ENCODE measurements around the gene STAMBP.
"Not testable (repeated sequence)": the region's sequence is repeated elsewhere in the genome, so short reads cannot be mapped to it uniquely, and the experiment has no call there.

STAMBP gene

DNA sequence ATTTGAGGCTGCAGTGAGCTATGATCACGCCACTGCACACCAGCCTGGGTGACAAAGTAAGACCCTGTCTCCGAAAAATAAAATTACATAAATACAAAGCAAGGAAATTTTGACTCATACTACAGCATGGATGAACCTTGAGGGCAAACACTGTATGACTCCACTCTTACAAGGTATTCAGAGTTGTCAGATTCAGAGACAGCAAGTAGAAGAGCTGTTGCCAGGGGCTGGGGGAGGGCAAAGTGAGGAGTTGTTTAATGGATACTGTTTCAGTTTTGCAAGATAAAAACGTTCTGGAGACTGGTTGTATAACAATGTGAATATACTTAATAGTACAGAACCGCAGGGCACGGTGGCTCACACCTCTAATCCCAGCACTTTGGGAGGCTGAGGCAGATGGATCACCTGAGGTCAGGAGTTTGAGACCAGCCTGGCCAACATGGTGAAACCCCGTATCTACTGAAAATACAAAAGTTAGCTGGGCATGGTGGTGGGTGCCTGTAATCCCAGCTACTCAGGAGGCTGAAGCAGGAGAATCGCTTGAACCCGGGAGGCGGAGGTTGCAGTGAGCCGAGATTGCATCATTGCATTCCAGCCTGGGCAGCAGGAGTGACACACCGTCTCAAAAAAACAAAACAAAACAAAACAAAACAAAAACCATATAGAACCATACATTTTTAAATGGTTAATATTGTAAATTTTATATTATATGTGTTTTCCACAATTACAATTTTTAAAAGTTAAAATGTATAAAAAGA, 59.0 kb downstream of the STAMBP start:
- not testable (repeated sequence) for DNase-seq (ENCODE audit: low read depth)

DNA sequence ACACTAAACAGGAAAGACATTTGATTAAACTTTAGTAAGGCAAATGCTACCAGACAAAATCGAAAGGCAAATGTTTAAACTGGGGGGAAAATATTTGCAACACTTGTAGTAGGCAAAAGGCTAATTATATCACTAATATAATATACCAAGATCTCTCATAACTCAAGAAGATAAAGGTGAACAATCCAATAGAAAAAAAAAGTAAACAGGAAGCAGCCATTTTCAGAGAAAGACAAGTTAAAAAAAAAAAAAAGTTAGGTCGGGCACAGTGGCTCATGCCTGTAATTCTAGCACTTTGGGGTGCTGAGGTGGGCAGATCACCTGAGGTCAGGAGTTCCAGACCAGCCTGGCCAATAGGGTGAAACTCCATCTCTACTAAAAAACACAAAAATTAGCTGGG, 59.6 kb downstream of the STAMBP start:
- DNase-seq (ENCODE audit: low read depth), result no peak

DNA sequence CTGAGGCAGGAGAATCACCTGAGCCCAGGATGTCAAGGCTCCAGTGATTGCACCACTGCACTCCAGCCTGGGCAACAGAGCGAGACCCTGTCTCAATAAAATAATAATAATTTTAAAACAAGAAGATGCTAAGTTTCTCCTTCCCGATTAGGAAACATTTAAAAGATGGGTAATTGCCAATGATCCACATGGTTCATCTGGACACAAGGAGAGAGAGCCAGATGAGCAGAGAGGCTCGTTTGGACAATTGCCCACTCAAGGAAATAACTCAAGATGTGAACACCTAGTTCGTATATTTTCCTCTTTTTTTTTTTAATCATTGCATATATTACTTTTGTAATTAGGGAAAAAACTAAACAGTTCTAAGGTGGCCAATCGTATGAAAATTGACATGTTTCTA, 60.4 kb downstream of the STAMBP start:
- no peak for DNase-seq (ENCODE audit: low read depth)

DNA sequence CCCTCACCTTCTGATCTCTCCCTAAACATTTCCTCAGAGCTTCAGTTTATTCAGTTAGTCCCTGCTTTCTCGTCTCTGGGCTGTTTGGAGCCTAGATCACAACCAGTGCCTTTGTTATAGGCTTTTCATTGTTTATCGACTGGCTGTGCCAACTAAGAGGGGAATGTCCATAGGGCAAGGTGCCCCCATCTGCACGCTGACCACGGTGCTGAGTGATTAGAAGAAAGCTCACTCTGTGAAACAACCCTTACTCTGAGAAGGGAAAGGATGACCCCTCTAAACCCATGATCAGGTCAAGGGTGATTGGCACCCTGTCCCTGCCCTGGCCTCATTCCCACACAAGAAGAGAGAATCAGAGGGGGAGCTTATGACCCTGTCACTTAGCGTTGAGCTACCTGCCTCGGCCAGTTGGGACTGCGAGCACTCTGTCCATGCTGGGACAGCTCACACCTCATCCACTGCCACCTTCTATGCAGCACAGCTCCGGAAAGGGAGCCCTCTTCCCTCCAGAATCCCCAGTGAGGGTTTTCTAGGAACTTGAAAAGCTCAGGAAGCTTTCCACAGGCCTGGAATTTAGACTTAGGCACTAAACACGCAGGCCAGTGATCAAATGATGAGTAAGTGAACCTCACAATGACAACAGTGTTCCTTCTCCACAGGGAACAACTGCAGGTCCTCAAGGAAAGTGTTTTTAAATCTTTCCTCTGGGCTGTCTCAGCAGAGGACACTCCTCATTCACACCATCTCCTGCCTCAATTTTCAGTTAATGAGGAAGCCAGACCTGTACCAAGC, 61.7 kb downstream of the STAMBP start:
- no peak for DNase-seq (ENCODE audit: low read depth)

DNA sequence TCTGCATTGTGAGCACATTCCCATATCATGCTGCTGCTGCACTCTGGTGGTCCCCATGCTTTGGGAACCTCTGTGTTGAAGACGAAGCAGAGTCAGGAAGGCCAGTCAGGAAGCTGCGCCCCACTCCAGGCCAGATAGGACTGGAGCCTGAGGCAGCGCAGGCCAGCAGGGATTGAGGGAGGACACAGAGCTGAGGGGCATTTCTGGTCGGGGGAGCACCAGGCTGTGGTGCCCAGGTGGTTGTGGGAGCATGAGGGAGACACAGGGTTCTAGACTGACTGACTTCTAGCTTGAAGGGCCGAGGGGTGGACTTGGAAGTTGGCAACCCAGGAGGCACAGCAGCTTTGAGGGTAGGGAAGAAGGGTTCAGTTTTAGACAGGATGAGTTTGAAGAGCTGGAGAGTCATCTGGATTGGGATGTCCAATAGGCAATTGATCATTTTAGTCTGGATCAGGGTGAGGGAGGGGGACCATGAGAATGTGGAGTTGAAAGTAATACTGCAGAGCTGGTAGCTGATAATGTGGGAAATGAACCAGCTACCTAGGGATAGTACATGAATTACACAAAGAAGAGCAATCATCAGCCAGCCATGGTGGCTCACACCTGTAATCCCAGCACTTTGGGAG, 62.6 kb downstream of the STAMBP start:
- DNase-seq (ENCODE audit: low read depth), result no peak

DNA sequence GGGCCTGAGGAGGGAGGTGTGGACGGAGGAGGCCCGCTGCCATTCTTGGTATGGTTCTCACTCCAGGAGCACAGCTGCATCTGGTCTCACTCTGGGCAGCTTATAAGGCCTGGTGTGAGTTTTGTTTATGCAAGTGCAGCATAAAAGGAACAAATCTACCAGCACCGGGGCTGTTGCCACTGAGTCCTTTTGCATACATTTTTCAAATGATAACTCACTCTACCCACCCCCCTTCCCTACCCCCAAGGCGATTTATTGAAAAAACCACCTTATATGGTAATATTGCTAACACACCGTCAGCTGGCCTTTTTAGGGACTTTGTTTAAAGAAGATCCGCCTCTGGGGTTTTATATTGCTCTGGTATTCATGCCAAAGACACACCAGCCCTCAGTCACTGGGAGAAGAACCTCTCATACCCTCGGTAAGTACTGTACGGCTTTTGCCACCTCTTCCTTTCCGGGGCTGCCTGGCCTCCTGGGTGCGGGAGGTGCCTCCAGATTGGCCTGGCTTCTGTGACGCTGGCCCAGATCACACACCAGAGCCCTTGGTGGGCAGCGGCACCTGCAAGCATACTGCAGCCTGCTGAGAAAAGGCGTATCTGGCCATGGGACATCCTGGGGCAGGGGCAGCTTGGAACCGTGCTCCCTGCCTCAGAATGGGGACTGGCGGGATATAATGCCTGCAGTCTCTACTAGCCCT, 64.0 kb downstream of the STAMBP start, which contains the start of gene ACTG2:
ACTG2 (plus strand) TSS at position 378 of the 699 bp plus-strand sequence. CDS start 8,304 bp downstream, outside the sequence.
- DNase-seq (ENCODE audit: low read depth), result no peak

DNA sequence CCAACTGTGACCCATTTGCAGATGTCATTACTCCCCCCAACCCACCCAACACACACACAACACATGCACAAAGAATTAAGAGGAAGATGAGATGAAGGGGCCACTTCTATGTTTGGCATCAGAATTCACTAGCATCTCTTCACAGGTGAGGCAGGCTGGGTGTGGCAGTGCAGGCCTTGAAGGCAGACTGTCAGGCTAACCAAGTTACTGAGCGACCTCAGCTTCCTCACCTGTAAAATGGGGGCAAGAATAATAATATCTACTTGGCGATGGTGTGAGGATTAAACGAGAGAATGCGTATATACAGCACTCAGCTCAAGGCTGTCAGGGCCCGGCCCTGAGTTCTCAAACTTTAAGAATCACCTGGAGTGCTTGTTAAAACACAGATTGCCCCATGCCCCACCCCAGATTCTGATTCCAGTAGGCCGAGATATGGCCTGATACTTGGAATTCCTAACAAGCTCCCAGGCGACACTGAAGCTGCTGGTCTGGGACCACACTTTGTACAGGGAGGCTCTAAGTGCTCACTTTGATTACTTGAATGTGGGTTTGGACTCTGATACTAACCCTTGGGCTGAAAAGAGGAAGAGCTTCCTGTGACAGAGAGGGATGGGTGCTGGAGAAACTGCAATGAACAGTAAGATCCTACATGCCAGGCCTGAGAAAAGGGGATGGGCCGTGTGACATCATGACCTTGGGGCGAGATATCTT, 65.2 kb downstream of the STAMBP start:
- DNase-seq (ENCODE audit: low read depth), result no peak

DNA sequence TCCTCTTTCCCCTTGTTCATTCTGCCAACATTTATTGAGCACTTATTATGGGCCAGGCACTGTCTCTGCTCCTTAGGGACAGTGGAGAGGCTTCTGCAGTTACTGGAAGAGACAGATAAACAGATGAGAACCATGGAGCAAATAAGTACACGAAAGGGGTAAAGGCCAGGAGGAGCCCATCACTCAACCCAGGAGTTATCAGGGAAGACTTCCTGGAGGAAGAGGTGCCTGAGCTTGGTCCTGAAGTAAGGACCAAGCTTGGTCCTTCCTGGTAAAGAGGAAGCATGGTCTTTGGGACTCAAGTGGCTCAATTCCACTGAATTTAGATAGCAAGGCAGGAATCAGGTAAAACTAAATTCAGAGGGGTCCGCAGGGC, 65.7 kb downstream of the STAMBP start:
- no peak for DNase-seq (ENCODE audit: low read depth)

DNA sequence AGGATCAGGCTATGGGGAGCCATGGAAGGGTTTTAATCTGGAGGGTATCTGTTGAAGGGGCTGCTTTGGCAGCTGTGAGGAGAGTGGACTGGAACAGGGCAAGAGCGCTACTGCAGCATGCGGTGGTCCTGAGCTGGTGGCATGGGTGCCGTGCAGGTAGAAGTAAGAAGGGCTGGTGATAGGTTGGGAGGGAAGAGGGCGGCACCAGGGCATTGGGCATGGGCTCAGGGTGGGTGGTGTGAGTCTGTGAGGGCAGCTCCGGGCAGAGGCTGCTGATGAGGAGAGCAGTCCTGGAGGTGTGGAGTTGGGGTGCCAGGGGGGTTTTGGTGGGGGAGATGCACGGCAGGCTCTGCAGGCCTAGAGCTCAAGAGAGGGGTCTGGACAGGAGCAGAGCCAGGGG, 66.1 kb downstream of the STAMBP start:
- no peak for DNase-seq (ENCODE audit: low read depth)

DNA sequence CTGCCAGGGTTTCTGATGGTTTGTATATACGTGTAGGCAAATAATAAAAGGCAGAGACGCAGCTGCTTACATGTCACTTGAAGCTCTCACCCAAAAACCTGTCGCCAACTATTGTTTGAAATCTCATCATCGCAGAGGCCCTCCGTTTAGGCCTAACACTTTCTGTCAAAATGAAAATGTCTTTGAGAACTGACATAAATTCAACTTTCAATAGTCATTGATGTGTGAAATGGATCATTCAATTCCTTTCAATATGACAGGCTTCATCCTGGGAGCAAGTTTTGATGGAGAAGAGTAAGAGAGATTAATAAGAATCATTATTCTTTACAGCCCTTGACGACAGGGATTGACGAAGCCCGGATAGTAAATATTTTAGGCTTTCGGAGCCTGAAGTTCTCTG, 66.7 kb downstream of the STAMBP start:
- no peak for DNase-seq (ENCODE audit: low read depth)

DNA sequence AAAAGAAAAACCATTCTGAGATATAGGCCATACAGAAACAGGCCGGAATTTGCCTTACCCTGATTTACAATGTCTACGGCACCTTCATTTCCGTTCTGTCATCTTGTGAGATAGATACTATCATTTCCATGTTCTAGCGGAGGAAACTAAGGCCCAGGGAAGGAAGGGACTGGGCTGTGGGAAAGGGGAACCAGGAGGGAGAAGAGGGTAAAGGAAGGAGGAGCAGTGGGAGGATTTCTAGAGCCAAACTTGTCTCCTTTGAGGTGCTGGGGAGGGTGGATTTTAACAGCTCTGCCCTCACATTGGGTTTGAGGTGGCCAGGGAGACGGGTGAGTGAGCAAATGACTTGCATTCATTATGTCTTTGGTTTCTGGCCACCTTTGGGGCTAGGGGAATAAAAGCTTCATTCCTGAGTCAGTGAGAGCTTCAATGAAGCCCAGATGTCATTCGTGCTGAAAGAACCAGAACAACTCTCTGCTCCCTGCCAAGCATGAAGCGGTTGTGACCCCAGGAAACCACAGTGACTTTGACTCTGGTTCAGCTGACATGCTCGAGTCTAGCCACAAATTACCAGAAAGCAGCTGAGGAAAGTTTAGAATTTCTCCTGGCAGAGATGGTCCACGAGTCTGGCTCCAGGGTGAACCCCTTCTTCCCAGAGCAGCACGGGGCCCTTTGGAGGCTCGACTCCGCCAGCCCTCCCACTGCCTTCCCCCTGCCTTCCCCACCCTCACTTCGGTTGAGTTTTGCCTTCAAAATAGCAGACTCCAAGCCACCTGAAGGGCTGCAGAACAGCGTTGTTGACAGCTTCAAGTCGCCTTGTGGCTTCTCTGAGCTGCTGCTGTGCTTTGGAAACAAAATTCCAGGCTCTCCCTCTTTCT, 67.8 kb downstream of the STAMBP start:
- DNase-seq (ENCODE audit: low read depth), result peak; percentile 25

DNA sequence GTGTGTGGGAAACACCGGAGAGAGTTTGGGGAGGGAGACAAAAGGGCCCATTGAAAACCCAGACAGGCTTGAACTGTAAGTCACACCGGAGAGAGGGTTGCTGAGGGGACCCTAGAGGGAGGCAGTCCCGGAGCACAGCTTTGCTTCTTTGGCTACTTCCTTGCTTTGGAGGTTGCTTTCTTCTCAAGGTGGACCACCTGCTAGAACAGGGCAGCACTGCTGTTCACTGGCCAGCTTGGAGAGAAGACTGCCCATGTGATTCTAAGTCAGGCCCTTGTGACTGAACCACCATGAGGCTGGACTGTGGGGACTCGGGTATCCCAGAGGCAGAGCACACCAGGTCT, 68.5 kb downstream of the STAMBP start:
- no peak for DNase-seq (ENCODE audit: low read depth)

DNA sequence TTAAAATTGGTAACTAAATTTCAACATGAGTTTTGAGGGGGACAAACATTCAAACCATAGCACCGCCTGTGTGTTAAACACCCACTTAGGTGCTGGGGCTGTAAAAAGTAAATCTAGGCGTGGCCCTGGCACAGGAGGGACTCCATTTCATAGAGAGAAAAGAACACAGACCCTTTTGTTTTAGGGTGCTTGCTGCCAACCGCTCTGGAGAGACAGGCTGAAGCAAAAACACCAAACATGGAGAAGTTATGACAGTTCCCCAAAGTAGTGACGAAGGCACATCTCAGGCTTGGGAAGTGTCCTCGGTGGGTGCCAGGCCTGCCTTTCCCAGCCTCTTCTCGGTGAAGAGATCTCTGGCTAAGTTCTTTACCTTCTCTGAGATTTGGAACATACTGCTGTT, 69.2 kb downstream of the STAMBP start:
- no peak for DNase-seq (ENCODE audit: low read depth)

DNA sequence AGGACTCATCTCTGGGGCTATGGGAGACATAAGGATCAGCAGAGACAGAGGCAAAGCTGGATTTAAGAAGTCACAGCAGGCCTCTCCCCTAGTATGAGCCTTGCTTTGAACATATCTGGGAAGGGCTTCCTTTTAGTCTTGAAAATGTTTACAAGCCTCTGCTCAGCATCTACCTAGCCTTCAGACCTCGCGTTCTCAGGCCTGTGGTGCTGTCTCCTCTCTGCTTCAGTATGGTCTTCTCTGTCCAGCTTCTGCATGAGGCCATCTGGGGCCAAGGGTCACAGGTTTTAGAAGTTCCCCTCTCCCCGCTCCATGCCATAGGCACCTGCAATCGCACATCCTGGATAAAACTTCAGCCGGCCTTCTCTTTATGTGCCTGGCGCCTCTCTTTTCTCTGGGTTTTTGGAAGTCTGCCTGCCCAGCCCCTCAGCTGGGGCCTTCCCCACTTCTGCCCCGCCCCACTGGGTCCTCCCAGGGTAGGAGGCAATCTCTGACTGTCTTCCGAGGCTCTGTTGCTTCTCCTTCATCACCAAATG, 71.1 kb downstream of the STAMBP start:
- no peak for DNase-seq (ENCODE audit: low read depth)

DNA sequence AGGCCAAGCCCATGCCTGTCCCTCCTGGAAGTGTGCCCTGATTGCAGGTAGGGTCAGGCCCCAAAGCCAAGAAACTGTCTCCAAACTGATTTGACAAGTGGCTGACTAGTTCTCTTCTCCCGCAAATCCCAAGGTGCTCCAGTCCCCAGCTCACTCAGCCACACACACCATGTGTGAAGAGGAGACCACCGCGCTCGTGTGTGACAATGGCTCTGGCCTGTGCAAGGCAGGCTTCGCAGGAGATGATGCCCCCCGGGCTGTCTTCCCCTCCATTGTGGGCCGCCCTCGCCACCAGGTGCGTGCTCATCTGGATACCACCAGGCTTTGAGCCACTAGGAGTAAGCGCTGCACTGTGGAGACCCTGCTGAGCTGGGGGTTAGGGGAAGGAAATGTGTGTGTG, 72.4 kb downstream of the STAMBP start:
- DNase-seq (ENCODE audit: low read depth), result no peak

DNA sequence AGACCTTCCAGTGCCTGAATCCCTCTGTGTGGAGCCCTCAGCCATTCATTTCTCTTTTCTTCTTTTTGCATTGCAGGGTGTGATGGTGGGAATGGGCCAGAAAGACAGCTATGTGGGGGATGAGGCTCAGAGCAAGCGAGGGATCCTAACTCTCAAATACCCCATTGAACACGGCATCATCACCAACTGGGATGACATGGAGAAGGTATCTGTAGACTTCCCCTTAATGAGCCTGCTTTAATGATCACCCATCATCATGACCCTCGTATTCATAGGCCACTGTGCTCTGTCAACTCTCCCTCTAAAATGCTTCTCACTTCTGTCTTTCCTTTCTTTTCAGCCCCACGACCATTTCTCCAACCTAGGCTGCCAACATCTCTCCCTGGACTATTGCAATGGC, 73.5 kb downstream of the STAMBP start:
- no peak for DNase-seq (ENCODE audit: low read depth)

DNA sequence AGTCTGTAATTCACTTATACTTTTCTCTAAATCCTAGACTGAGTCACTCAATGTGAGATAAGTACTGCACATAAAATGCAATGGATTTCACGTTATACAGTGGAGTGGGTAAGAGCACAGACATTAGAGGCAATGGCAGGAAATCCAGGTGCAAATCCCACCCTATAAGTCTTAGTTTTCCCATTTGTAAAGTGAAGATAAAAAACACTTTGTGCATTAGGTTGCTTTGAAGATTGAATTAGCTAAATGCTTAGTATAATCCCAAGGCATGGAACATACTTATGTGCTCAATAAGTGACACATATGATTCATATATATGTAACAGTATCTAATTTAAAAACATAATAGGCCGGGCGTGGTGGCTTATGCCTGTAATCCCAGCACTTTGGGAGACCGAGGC, 74.6 kb downstream of the STAMBP start:
- no peak for DNase-seq (ENCODE audit: low read depth)

DNA sequence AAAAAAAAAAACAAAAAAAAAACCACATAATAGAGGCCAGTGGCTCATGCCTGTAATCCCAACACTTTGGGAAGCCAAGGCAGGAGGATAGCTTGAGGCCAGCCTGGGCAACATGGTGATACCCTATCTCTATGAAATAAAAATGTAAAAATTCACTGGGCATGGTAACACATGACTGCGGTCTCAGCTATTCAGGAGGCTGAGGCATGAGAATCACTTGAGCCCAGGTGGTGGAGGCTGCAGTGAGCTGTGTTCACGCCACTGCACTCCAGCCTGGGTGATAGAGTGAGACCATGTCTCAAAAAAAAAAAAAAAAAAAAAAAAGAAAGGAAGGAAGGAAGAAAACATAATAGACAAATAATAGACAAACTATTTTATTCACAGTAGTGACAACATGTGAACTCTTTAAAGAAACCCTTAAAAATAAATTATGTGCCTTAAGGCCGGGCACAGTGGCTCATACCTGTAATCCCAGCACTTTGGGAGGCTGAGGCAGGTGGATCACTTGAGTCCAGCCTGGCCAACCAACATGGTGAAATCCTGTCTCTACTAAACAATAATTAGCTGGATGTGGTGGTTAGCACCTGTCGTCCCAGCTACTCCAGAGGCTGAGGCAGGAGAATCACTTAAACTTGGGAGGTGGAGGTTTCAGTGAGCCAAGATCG, 75.3 kb downstream of the STAMBP start:
- DNase-seq (ENCODE audit: low read depth), result not testable (repeated sequence)

DNA sequence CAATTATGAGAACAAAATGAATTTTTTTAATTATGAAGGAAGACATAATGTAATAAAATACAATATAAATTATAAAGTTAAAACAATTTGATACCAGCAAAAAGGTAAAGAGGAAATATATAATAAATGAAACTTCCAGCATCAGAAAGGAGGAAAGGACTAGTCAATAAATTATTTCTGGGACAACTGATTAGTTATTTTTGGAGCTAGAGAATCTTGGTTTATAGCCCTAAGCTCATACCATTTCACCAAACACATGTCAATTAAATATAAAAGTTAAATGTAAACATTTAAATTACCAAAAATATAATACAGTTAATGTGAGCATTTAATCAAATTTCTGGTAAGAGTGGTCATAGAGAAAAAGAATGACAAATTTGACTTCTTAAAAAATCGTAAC, 76.2 kb downstream of the STAMBP start:
- DNase-seq (ENCODE audit: low read depth), result no peak
